Posterior vena cava (tissue), 2 donors: ENCODE measurements around the gene CASQ2. TPM values are rescaled to one million over a fixed set of nuclear protein-coding genes. Genes with fewer than 3 reads are reported as not detected.
"Not testable (repeated sequence)": the region's sequence is repeated elsewhere in the genome, so short reads cannot be mapped to it uniquely, and the experiment has no call there.

Source experiments
- DNase-seq: peaks from one replicate; pipeline ENCODE4 v3.0.0-alpha.2; 2020; ENCODE audit warnings: low spot score
- intact Hi-C, 2 donors: fragments of 100-400 bp; cut with DNase I; formaldehyde crosslinking; loops; one replicate each; pipeline versions ENCODE4 v1.14.1 to v1.14.2; 2022 to 2023
- total RNA-seq, 2 donors: library from RNA; stranded (reverse); fragmentation: NEBNext Ultra II Directional; extraction: Animal tissue kit (Norgen Biotek cat#: 25700); gene quantifications; one replicate each; pipeline ENCODE4 v1.2.1, GENCODE V29; 2021
- donor health status: DM: yes; HTN: yes; CAD: no.
- donor health status: DM: yes; HTN: yes; CAD: no.

The CASQ2 gene
- total RNA-seq, 2 donors from 2014 or later, result 98.7 to 122 TPM

- no peak for DNase-seq
- intact Hi-C loops, result no loop called here
These were observed 14.2 kb upstream of the CASQ2 start for GRCh38 chr1:115782571-115783281.

- intact Hi-C loops, result no loop called here
- no peak for DNase-seq
These were observed 13.3 kb upstream of the CASQ2 start for GRCh38 chr1:115781851-115782250.

- intact Hi-C loops, result no loop called here
- no peak for DNase-seq
These were observed 12.8 kb upstream of the CASQ2 start for GRCh38 chr1:115781343-115781742.

GRCh38 chr1:115780655-115781054 is 12.1 kb upstream of the CASQ2 start:
- intact Hi-C loops, DNase-seq: not testable (repeated sequence)

GRCh38 chr1:115779075-115779474 is 10.6 kb upstream of the CASQ2 start:
- intact Hi-C loops, DNase-seq: not testable (repeated sequence)

- DNase-seq, result peak; percentile 88
- intact Hi-C loops, result loop anchor here (2.0 to 5.0 kb wide), 3 partner anchors 55 to 165 kb away; no protein-coding TSS in a partner anchor
These were observed 3.4 kb upstream of the CASQ2 start for GRCh38 chr1:115771847-115772457.

- intact Hi-C loops, result loop anchor here (2.0 to 5.0 kb wide), 3 partner anchors 54 to 164 kb away; no protein-coding TSS in a partner anchor
- no peak for DNase-seq
These were observed 2.8 kb upstream of the CASQ2 start for GRCh38 chr1:115771094-115771846.

GRCh38 chr1:115767403-115767802 is 1.1 kb downstream of the CASQ2 start:
- intact Hi-C loops, result no loop called here

GRCh38 chr1:115765091-115765490 is 3.4 kb downstream of the CASQ2 start:
- intact Hi-C loops, result no loop called here
- no peak for DNase-seq

More at GRCh38 chr1:115767403-115767802, 1.1 kb downstream of the CASQ2 start:
- DNase-seq, result no peak

- intact Hi-C loops, result no loop called here
- no peak for DNase-seq
These were observed 4.0 kb downstream of the CASQ2 start for GRCh38 chr1:115764541-115764940.

GRCh38 chr1:115762779-115763178 is 5.7 kb downstream of the CASQ2 start:
- no peak for DNase-seq

GRCh38 chr1:115761601-115762302 is 6.8 kb downstream of the CASQ2 start:
- intact Hi-C loops, result no loop called here
- DNase-seq, result no peak

More at GRCh38 chr1:115762779-115763178, 5.7 kb downstream of the CASQ2 start:
- intact Hi-C loops, result no loop called here

GRCh38 chr1:115757856-115758255 is 10.7 kb downstream of the CASQ2 start:
- intact Hi-C loops, result no loop called here
- DNase-seq, result no peak

GRCh38 chr1:115757326-115757725 is 11.2 kb downstream of the CASQ2 start:
- intact Hi-C loops, result no loop called here
- DNase-seq, result no peak

- DNase-seq, result no peak
- intact Hi-C loops, result no loop called here
These were observed 12.8 kb downstream of the CASQ2 start for GRCh38 chr1:115755456-115756370.

GRCh38 chr1:115753830-115754229 is 14.7 kb downstream of the CASQ2 start:
- intact Hi-C loops, result no loop called here
- DNase-seq, result no peak

GRCh38 chr1:115753361-115753760 is 15.2 kb downstream of the CASQ2 start:
- intact Hi-C loops, result no loop called here
- no peak for DNase-seq

- no peak for DNase-seq
- intact Hi-C loops, result no loop called here
These were observed 19.9 kb downstream of the CASQ2 start for GRCh38 chr1:115748401-115749150.
